ENCODE data around the gene IGF1.

IGF1 gene

DNA sequence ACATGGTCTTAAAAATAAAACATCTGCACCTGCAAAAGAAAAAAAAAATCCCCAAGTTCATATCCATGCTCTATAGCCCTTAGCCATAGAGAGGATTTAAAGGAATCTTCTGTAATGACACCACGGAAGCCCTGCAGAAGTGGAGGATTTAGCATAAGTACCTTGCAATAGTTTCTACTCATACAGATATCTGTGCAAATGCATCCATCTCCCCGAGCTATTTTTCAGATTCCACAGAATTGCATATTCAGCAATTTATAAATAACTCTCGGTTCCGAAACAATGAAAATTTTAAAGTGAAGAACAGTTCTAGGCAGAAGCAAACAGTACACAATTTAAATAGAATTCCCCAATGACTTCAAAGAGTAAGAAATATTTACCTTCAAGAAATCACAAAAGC is 424 bp downstream of the IGF1 start:
- TF ChIP-seq, protein P1, sequence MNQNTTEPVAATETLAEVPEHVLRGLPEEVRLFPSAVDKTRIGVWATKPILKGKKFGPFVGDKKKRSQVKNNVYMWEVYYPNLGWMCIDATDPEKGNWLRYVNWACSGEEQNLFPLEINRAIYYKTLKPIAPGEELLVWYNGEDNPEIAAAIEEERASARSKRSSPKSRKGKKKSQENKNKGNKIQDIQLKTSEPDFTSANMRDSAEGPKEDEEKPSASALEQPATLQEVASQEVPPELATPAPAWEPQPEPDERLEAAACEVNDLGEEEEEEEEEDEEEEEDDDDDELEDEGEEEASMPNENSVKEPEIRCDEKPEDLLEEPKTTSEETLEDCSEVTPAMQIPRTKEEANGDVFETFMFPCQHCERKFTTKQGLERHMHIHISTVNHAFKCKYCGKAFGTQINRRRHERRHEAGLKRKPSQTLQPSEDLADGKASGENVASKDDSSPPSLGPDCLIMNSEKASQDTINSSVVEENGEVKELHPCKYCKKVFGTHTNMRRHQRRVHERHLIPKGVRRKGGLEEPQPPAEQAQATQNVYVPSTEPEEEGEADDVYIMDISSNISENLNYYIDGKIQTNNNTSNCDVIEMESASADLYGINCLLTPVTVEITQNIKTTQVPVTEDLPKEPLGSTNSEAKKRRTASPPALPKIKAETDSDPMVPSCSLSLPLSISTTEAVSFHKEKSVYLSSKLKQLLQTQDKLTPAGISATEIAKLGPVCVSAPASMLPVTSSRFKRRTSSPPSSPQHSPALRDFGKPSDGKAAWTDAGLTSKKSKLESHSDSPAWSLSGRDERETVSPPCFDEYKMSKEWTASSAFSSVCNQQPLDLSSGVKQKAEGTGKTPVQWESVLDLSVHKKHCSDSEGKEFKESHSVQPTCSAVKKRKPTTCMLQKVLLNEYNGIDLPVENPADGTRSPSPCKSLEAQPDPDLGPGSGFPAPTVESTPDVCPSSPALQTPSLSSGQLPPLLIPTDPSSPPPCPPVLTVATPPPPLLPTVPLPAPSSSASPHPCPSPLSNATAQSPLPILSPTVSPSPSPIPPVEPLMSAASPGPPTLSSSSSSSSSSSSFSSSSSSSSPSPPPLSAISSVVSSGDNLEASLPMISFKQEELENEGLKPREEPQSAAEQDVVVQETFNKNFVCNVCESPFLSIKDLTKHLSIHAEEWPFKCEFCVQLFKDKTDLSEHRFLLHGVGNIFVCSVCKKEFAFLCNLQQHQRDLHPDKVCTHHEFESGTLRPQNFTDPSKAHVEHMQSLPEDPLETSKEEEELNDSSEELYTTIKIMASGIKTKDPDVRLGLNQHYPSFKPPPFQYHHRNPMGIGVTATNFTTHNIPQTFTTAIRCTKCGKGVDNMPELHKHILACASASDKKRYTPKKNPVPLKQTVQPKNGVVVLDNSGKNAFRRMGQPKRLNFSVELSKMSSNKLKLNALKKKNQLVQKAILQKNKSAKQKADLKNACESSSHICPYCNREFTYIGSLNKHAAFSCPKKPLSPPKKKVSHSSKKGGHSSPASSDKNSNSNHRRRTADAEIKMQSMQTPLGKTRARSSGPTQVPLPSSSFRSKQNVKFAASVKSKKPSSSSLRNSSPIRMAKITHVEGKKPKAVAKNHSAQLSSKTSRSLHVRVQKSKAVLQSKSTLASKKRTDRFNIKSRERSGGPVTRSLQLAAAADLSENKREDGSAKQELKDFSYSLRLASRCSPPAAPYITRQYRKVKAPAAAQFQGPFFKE (tag by site-specific recombination; IDR thresholded peaks at IDR 0.05; ENCODE audit: borderline replicate concordance) = no peak
- TF ChIP-seq ZNF548 (tag by site-specific recombination; IDR thresholded peaks at IDR 0.05) (no peak), SP7 (tag by site-specific recombination; IDR thresholded peaks at IDR 0.05) (no peak), ZNF175 (tag by site-specific recombination; IDR thresholded peaks at IDR 0.05) (no peak), HOXC10 (CRISPR knock-in tag; IDR thresholded peaks at IDR 0.05) (no peak), ZNF140 (tag by site-specific recombination; IDR thresholded peaks at IDR 0.05) (no peak), ZNF221 (tag by site-specific recombination; IDR thresholded peaks at IDR 0.05; ENCODE audit: borderline replicate concordance) (no peak), WT1 (tag by site-specific recombination; IDR thresholded peaks at IDR 0.05) (no peak), ZBTB21 (tag by site-specific recombination; IDR thresholded peaks at IDR 0.05) (no peak), ZNF274 (IDR thresholded peaks at IDR 0.05; ENCODE audit: low read length) (no peak), ZNF274 (tag by site-specific recombination; IDR thresholded peaks at IDR 0.05; ENCODE audit: borderline replicate concordance) (no peak), ZNF792 (tag by site-specific recombination; IDR thresholded peaks at IDR 0.05) (no peak), ZBTB1 (tag by site-specific recombination; IDR thresholded peaks at IDR 0.05) (no peak), ZNF138 (tag by site-specific recombination; IDR thresholded peaks at IDR 0.05; ENCODE audit: borderline replicate concordance) (no peak), SCRT1 (tag by site-specific recombination; IDR thresholded peaks at IDR 0.05; ENCODE audit: borderline replicate concordance) (no peak)
- TF ChIP-seq, protein P2, sequence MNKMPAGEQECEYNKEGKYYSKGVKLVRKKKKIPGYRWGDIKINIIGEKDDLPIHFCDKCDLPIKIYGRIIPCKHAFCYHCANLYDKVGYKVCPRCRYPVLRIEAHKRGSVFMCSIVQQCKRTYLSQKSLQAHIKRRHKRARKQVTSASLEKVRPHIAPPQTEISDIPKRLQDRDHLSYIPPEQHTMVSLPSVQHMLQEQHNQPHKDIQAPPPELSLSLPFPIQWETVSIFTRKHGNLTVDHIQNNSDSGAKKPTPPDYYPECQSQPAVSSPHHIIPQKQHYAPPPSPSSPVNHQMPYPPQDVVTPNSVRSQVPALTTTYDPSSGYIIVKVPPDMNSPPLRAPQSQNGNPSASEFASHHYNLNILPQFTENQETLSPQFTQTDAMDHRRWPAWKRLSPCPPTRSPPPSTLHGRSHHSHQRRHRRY (tag by site-specific recombination; IDR thresholded peaks at IDR 0.05) = no peak
- TF ChIP-seq, protein P3, sequence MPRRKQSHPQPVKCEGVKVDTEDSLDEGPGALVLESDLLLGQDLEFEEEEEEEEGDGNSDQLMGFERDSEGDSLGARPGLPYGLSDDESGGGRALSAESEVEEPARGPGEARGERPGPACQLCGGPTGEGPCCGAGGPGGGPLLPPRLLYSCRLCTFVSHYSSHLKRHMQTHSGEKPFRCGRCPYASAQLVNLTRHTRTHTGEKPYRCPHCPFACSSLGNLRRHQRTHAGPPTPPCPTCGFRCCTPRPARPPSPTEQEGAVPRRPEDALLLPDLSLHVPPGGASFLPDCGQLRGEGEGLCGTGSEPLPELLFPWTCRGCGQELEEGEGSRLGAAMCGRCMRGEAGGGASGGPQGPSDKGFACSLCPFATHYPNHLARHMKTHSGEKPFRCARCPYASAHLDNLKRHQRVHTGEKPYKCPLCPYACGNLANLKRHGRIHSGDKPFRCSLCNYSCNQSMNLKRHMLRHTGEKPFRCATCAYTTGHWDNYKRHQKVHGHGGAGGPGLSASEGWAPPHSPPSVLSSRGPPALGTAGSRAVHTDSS (tag by site-specific recombination; IDR thresholded peaks at IDR 0.05) = no peak
- TF ChIP-seq, protein P4, sequence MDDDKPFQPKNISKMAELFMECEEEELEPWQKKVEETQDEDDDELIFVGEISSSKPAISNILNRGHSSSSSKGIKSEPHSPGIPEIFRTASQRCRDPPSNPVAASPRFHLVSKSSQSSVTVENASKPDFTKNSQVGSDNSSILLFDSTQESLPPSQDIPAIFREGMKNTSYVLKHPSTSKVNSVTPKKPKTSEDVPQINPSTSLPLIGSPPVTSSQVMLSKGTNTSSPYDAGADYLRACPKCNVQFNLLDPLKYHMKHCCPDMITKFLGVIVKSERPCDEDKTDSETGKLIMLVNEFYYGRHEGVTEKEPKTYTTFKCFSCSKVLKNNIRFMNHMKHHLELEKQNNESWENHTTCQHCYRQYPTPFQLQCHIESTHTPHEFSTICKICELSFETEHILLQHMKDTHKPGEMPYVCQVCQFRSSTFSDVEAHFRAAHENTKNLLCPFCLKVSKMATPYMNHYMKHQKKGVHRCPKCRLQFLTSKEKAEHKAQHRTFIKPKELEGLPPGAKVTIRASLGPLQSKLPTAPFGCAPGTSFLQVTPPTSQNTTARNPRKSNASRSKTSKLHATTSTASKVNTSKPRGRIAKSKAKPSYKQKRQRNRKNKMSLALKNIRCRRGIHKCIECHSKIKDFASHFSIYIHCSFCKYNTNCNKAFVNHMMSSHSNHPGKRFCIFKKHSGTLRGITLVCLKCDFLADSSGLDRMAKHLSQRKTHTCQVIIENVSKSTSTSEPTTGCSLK (tag by site-specific recombination; IDR thresholded peaks at IDR 0.05) = no peak
- TF ChIP-seq, protein P5, sequence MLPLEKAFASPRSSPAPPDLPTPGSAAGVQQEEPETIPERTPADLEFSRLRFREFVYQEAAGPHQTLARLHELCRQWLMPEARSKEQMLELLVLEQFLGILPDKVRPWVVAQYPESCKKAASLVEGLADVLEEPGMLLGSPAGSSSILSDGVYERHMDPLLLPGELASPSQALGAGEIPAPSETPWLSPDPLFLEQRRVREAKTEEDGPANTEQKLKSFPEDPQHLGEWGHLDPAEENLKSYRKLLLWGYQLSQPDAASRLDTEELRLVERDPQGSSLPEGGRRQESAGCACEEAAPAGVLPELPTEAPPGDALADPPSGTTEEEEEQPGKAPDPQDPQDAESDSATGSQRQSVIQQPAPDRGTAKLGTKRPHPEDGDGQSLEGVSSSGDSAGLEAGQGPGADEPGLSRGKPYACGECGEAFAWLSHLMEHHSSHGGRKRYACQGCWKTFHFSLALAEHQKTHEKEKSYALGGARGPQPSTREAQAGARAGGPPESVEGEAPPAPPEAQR (tag by site-specific recombination; IDR thresholded peaks at IDR 0.05) = no peak
- TF ChIP-seq, protein P6, sequence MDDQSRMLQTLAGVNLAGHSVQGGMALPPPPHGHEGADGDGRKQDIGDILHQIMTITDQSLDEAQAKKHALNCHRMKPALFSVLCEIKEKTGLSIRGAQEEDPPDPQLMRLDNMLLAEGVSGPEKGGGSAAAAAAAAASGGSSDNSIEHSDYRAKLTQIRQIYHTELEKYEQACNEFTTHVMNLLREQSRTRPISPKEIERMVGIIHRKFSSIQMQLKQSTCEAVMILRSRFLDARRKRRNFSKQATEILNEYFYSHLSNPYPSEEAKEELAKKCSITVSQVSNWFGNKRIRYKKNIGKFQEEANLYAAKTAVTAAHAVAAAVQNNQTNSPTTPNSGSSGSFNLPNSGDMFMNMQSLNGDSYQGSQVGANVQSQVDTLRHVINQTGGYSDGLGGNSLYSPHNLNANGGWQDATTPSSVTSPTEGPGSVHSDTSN (CRISPR knock-in tag; IDR thresholded peaks at IDR 0.05) = no peak
- Histone ChIP-seq H3K36me3 (ENCODE audit: control insufficient read depth in 2 of 2, insufficient read depth in 1 of 2, low read length in 2 of 2) (no peaks in the 10 kb centered on the region), H3K27ac (ENCODE audit: extremely low read depth, low read depth, low read length) (no peak overlapping the region), H3K4me3 (ENCODE audit: low read depth, low read length) (no peak overlapping the region), H3K4me1 (ENCODE audit: control insufficient read depth, insufficient read depth, low read length) (peaks cover 7% of the 10 kb centered on the region), H3K9me3 (ENCODE audit: control insufficient read depth, insufficient read depth, low read depth, low read length) (no peaks in the 10 kb centered on the region)
- ChIA-PET CTCF (interaction anchor here (0.5 to 0.7 kb wide), 2 partner anchors 331 to 412 kb away, joined by 3 to 5 read pairs; no protein-coding TSS in a partner anchor), POLR2A (no interaction called here)

All from HEK293 (cell line).